ENCODE data around the gene AVL9.

GRCh38 chr7:32462451-32462850, 32.8 kb upstream of the AVL9 start:
- no peak for TF ChIP-seq POLR2A (IDR thresholded peaks at IDR 0.05)
- no peak for TF ChIP-seq CTCF (IDR thresholded peaks at IDR 0.05)

Data from lower leg skin (tissue), 3 donors.